Stimulated activated CD4-positive, alpha-beta T cell treated with anti-CD3 and anti-CD28 coated beads, Interleukin-1b, Interleukin-23, amount 100 ng/mL, for 24 hours (primary cell): ENCODE data around the gene MAMDC2.
A peak's percentile ranks its signal among the peaks of the same experiment; 100 is the strongest.
"Not testable (repeated sequence)": the region's sequence is repeated elsewhere in the genome, so short reads cannot be mapped to it uniquely, and the experiment has no call there.

Source experiments
- DNase-seq, 4 experiments: peaks; one replicate each; pipeline ENCODE4 v3.0.0-alpha.2; 2020; ENCODE audit warnings: low read depth in 4 of 4, low spot score in 1 of 4

The MAMDC2 gene

GRCh38 chr9:70192707-70193106 lies 149.1 kb downstream of the MAMDC2 start:
- no peak for DNase-seq

- no peak for DNase-seq
Observed at GRCh38 chr9:70195456-70195855, 151.8 kb downstream of the MAMDC2 start.

- no peak for DNase-seq
Observed at GRCh38 chr9:70197216-70198044, 153.8 kb downstream of the MAMDC2 start.

- DNase-seq, result not testable (repeated sequence)
Observed at GRCh38 chr9:70204743-70205142, 161.1 kb downstream of the MAMDC2 start.

GRCh38 chr9:70205366-70206020 lies 161.8 kb downstream of the MAMDC2 start:
- no peak for DNase-seq

GRCh38 chr9:70217029-70217428 lies 173.4 kb downstream of the MAMDC2 start:
- no peak for DNase-seq

- DNase-seq, result no peak
Observed at GRCh38 chr9:70218767-70219166, 175.1 kb downstream of the MAMDC2 start.

DNA sequence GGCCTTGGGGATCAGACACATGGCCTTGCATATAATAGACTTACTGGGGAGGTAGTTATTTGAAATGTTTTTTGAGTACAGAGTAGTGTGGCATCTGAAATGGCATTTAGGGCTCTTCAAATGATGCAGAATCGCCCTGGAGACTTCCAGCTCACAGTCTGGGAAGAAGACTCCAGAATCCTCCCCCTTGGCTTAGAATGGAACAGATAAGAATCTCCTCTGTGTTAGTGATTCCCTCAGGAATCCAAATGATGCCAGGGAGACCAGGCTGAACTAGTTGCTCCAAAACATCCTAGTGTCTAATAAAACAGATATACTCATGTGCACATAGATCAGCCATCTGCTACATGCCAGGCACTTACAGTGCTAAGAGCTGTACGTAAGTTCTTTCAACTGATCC lies 176.6 kb downstream of the MAMDC2 start:
- DNase-seq, result no peak

GRCh38 chr9:70222354-70222753 lies 178.7 kb downstream of the MAMDC2 start:
- no peak for DNase-seq

GRCh38 chr9:70228118-70228517 lies 184.5 kb downstream of the MAMDC2 start:
- DNase-seq, result no peak

GRCh38 chr9:70228611-70229010 lies 185.0 kb downstream of the MAMDC2 start:
- no peak for DNase-seq

GRCh38 chr9:70229026-70229425 lies 185.4 kb downstream of the MAMDC2 start:
- no peak for DNase-seq

DNA sequence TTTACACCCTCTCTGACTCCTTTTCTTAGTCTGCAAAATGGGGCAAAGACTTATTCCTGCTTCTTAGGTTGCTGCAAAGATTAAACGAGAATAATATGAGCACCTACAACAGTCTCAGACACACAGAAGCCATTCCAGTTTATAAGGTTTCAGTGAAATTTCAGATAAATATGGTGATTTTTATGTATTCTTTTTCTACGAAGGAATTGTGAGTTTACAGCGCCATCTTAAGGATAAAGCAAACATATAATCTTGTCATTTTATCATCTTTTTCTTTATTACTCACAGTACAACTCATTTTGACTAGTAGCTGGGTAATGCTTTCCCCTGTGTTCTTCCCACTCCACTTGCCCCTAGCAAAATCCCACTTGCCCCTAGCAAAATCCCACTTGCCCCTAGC lies 185.9 kb downstream of the MAMDC2 start:
- no peak for DNase-seq

- DNase-seq, result no peak
Observed at GRCh38 chr9:70232476-70232875, 188.8 kb downstream of the MAMDC2 start.

DNA sequence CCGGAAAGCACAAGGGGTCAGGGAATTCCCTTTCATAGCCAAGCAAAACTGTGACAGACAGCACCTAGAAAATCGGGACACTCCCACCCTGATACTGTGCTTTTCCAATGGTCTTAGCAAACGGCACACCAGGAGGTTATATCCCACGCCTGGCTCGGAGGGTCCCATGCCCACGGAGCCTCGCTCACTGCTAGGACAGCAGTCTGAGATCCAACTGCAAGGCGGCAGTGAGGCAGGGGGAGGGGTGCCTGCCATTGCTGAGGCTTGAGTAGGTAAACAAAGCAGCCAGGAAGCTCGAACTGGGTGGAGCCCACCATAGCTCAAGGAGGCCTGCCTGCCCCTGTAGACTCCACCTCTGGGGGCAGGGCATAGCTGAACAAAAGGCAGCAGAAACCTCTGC lies 190.6 kb downstream of the MAMDC2 start:
- DNase-seq, result not testable (repeated sequence)

GRCh38 chr9:70245952-70246351 lies 202.3 kb downstream of the MAMDC2 start:
- DNase-seq, result not testable (repeated sequence)

- DNase-seq, result no peak
Observed at GRCh38 chr9:70250221-70250620, 206.6 kb downstream of the MAMDC2 start.

DNA sequence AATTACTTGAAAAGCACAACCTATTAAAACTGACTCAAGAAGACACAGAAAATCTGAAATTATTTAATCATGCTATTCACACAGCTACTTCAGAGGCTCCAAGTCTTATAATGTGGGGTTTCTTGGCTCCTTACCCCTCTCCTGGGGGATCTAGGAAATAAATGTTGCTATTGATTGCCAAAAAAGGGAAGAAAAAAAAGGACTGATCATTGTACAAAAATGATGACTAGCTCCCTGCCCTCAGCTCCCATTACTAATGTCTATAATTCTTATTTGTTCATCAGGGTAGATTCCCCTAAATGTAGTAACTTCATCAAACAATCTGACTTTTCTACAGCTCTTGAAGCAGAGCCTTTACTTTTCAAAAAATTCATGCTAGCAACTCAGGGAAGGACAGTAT lies 211.8 kb downstream of the MAMDC2 start:
- DNase-seq, result no peak

DNA sequence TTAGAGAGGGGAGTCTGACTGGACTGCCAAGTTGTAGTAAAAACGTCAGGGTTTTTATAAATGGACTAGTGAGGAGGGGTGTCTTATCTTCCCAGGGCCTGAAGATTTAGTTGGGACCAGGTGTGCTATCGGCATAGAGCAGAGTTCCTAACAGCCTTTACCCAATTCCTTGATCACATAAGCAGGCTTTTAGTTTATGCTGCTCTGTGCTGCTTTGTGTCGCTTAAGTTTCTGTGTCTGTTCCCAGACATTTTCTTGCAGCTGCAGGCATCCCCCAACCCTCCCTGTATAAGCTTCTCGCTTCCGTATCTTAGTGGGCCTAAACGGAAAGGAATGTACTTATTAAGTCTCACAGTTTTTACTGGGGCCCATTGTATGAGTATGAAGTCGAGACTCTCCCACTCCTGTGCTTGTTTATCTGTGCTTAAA lies 212.5 kb downstream of the MAMDC2 start:
- no peak for DNase-seq

DNA sequence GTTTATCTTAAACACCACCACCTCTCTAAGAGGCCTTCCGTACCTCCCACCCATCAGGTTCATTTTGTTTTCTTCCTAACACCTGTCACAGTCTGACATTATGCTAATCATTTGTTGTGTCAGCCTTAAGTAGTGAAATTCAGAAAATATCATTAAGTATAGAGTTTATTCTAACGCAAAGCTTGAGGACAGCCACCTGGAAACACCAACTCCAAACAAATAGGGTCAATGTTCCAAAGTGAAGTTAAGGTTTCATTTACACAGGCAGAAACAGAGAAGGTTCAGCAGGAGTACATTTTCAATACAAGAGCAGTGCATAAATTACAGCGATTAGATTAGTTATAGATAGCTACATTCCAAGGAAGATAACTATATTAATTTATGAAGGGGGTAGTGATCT lies 213.9 kb downstream of the MAMDC2 start:
- DNase-seq, result no peak

DNA sequence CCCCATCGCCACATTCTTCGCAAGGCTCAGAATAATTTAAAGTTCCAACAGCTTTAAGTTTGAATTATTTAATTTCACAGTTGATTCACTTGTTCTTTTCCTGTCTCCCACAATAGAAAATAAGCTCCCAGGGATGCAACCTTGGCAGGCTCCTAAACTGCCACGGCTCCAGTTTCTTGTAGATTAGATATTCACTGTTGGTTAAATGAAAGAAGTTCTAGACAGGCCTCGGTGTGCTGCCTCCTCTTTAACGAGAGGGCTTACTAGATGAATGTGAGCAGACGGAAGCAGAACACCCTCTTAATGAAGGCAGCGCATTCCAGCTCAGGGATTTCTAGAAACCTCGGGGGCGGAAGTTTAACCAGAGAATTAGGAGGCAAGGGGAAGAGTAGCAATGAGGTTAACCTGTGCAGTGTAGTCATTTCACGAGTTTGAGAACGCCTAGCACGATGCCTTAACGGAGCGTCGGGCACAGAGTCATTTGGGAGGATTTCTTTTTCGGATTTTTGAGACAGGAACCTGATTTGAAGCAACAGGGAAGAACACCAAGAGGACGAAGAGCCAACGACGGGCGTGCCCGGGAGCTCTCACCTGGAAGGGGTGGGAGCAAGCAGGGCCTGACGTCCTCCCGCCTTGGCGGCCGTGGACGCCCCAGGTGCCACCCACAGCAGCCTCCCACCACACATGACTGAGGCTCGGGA lies 214.5 kb downstream of the MAMDC2 start:
- DNase-seq, result peak in 2 of 4 experiments; percentile 11 to 17
